GM21360 (cell line): Measurements from ENCODE around the gene VEZF1.
"Not testable (repeated sequence)": the region's sequence is repeated elsewhere in the genome, so short reads cannot be mapped to it uniquely, and the experiment has no call there.

Experiments used
- ATAC-seq: cut with Tn5 transposase; IDR thresholded peaks from one replicate; pipeline ENCODE4 v1.9.1; 2021; ENCODE audit warnings: mild to moderate bottlenecking, moderate library complexity; ENCODE audit not compliant: unreplicated experiment

The VEZF1 gene

GRCh38 chr17:57975044-57975443 lies 13.0 kb downstream of the VEZF1 start:
- no peak for ATAC-seq

- ATAC-seq: not testable (repeated sequence)
Measured at GRCh38 chr17:57974053-57974824, 13.8 kb downstream of the VEZF1 start.

- ATAC-seq: no peak
Measured at GRCh38 chr17:57972151-57972550, 15.9 kb downstream of the VEZF1 start.

- ATAC-seq: no peak
Measured at GRCh38 chr17:57971572-57971971, 16.5 kb downstream of the VEZF1 start.

- ATAC-seq: no peak
Measured at GRCh38 chr17:57970710-57971109, 17.3 kb downstream of the VEZF1 start.

GRCh38 chr17:57968456-57968855 lies 19.6 kb downstream of the VEZF1 start:
- no peak for ATAC-seq

GRCh38 chr17:57966875-57967274 lies 21.2 kb downstream of the VEZF1 start:
- no peak for ATAC-seq

- ATAC-seq: no peak
Measured at GRCh38 chr17:57966246-57966645, 21.8 kb downstream of the VEZF1 start.

- no peak for ATAC-seq
Measured at GRCh38 chr17:57965521-57966160, 22.4 kb downstream of the VEZF1 start.

GRCh38 chr17:57963149-57963511 lies 24.9 kb downstream of the VEZF1 start:
- ATAC-seq: no peak

- ATAC-seq: no peak
Measured at GRCh38 chr17:57962279-57963148, 25.5 kb downstream of the VEZF1 start.

- no peak for ATAC-seq
Measured at GRCh38 chr17:57959929-57960328, 28.1 kb downstream of the VEZF1 start.

- ATAC-seq: not testable (repeated sequence)
Measured at GRCh38 chr17:57958391-57958790, 29.7 kb downstream of the VEZF1 start.

- ATAC-seq: no peak
Measured at GRCh38 chr17:57957886-57958285, 30.2 kb downstream of the VEZF1 start.

- no peak for ATAC-seq
Measured at GRCh38 chr17:57957120-57957850, 30.8 kb downstream of the VEZF1 start.

- ATAC-seq: no peak
Measured at GRCh38 chr17:57956291-57957119, 31.5 kb downstream of the VEZF1 start.

GRCh38 chr17:57955183-57955931 lies 32.7 kb downstream of the VEZF1 start, which contains the start of gene CUEDC1:
TSS of gene CUEDC1 (minus strand) at chr17:57955412. CDS start at chr17:57885564, 69,848 bp downstream.
- ATAC-seq: peak; percentile 57

GRCh38 chr17:57954397-57955182 lies 33.5 kb downstream of the VEZF1 start:
- ATAC-seq: no peak
